ENCODE measurements around the gene YOD1.

- TF ChIP-seq CTCF (conservative IDR thresholded peaks at IDR 0.05) (no peak), ZFX (IDR thresholded peaks at IDR 0.05) (no peak)
Observed at GRCh38 chr1:207084232-207084631, 33.2 kb upstream of the YOD1 start.
